ENCODE measurements around the gene ALDH3A2.

The ALDH3A2 gene

GRCh38 chr17:19705201-19705600 lies 56.6 kb downstream of the ALDH3A2 start:
- no peak for TF ChIP-seq CTCF (IDR thresholded peaks at IDR 0.05; ENCODE audit: low read depth, low read length)
- no peak for DNase-seq (ENCODE audit: extremely low read depth, low read depth)

DNA sequence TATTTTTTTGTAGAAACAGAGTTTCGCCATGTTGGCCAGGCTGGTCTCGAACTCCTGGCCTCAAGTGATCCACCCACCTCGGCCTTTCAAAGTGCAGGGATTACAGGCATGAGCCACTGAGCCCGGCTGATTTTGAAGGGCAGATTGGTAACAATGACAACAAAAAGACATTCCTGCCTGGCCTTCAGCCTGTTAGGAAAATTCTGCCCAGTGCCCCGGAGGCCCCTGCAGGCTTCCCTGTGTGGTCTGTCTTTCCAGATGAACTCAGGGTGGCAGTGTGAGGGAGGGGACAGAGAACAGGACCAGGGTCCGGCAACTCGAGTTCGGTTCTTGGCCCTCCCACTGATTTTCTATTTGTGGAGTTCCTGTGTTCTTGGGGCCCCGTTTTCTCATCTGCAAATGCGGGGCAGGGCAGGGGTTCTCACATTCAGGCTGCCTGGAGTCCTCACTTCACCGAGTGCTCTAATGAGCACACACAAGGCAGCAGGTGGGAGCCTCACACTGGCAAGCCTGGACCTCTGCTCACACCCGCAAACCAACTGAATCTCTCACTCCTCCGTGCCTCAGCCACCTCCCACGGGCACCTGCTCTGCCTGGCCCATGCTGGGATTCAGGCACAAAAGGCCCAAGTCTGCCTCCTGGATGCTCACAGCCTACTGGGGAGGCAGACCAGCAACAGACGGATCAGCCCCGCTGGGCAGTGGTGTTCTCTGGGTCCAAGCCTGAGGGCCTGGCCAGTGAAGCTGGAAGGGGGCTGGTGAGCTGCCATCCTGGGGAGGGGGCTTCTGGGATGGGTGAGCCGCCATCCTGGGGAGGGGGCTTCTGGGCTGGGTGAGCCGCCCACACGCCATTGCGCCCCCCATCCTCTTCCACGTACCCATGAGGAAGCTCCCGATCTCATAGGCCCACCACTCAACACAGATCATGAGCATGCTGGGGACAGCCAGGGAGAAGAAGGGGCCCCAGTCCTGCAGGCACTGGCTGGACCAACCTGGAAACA lies 57.5 kb downstream of the ALDH3A2 start:
- no peak for TF ChIP-seq CTCF (IDR thresholded peaks at IDR 0.05; ENCODE audit: low read depth, low read length)
- no peak for DNase-seq (ENCODE audit: extremely low read depth, low read depth)

DNA sequence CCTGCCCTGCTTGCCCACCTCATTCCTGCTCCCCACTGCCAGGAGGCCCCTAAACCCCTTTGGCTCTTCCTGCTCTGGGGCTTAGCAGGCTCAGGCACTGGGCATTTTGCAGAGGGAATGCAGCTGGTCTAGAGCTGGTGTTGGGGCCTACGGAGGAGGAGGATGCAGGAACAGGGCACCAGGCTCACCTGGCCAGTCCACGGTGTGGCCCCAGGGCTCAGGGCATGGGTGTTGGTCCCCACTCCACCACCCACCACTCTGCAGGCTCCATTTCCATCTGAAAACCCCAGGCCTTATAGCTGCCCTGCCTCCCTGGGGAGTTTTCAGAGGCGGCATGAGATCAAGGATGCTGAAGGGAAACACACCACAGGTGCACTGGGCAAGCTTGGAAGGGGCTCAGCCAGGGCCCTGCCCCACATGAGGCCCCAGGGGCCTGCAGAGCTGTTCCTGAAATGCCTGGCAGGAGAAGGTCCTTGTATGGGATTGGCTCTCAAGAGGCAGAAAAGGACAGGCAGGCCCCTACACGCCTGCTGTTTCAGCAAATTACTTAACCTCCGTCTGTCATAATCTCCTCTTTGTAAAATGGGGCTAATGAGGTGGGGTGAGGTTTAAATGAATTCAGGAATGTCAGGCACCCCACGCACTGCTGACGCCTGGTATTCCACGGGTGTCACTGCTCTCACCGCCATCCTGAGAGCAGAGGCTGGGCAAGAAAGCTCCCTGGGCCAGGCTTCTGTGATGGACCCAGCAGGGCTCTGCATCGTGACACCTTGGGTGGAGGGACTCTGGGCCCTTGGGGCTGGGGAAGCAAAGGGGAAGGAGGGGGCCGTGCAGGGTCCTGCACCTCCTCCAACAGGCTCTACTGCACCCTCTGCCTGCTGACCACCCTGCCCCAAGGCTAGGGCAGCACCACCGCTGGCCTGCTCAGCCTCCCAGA lies 58.5 kb downstream of the ALDH3A2 start:
- DNase-seq (ENCODE audit: extremely low read depth, low read depth), result no peak

DNA sequence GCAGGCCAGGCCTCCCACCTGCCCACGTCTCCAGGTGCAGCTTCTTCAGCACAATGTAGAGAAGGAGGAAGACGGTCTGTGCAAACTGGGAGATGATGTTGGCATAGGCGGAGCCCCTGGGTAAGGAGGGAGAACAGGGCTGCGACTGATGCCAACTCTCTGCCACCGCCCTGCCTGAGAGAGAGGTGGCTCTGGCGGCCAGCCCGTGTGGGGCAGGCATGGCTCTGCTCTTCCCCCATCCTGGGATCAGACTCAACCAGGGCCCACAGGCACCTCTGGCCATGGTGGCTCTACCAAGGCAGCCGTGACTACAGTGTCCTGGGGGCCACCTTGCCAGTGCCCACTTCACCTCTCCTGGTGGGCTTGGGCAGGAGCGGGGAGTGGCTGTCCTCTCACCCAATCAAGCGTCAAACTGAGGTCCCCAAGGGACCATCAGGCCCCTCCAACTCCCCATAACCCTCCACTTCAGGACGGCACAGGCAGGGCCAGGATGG lies 59.2 kb downstream of the ALDH3A2 start:
- no peak for TF ChIP-seq CTCF (IDR thresholded peaks at IDR 0.05; ENCODE audit: low read depth, low read length)
- DNase-seq (ENCODE audit: extremely low read depth, low read depth), result no peak

More for the DNA sequence above, 58.5 kb downstream of the ALDH3A2 start:
- TF ChIP-seq CTCF (IDR thresholded peaks at IDR 0.05; ENCODE audit: low read depth, low read length), result no peak

DNA sequence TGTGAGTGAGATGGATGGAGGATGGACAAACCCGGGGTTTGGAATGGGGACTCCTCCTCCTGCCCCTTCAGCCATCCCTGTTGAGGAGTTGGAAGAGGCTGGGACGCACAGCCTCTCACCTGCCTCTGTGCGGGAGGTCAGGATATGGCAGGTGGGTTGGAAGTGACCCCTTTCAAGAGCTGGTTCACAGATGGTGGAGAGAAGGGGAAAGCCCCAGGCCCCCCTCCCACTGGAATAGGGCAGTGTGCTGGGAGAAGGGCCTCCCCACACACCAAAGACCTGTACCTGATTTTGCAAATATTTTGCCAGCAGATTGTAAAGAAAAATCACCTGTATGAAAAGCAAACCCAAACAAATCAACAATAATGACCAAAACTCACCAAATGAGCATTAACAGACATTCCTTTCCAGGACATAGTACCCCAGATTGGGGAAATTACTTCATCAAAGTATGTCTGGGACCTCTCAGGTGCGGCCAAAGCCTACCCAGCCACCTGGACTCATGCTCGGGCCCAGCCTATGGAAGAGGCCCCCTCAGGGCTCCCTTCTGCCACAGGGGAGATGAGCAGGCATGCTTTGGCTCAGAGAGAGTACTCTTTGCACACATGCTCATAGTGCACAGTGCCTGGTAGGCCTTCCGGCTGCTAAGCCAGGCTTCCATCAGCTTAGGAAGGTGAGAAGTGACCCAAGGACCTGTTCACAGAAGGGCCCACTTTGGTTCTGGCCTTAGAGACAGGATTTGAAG lies 60.1 kb downstream of the ALDH3A2 start:
- no peak for DNase-seq (ENCODE audit: extremely low read depth, low read depth)
- no peak for TF ChIP-seq CTCF (IDR thresholded peaks at IDR 0.05; ENCODE audit: low read depth, low read length)

DNA sequence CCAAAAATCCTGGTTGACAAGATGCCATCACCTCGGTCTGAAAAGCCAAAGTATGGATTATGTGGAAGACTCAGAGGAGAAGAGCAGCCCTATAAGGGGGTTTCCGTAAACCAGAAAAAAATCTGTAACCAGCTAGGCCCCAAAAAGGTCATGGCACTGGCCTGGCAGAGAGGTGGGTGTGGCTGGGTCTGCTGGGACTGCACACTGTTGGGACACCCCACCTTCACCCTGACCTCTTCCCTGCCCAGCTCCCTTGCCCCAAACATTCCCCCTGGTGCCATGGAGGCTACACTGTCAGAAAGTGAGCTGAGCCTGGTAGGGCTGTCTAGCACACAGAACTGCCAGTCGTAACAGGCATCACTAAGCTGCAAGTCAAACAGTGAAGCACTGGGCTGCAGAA lies 61.3 kb downstream of the ALDH3A2 start:
- DNase-seq (ENCODE audit: extremely low read depth, low read depth), result no peak
- no peak for TF ChIP-seq CTCF (IDR thresholded peaks at IDR 0.05; ENCODE audit: low read depth, low read length)

Measured in AG09319 (cell line).